Epithelial cell of proximal tubule (primary cell): Measurements from ENCODE around the gene RPL18. TPM values are rescaled to one million over a fixed set of nuclear protein-coding genes. Genes with fewer than 3 reads are reported as not detected.

ENCODE experiments used
- DNase-seq: peaks from one replicate; pipeline ENCODE4 v3.0.0-alpha.2; 2011; ENCODE audit warnings: low read depth
- H3K4me3 ChIP-seq: 2 replicates; pipeline ENCODE4 v1.5.1; 2011; ENCODE audit warnings: low read depth, mild to moderate bottlenecking, low read length
- CTCF ChIP-seq: conservative IDR thresholded peaks from 2 replicates; pipeline ENCODE4 v1.5.1; 2012; ENCODE audit warnings: low read depth, mild to moderate bottlenecking, low read length
- total RNA-seq: library from RNA; depleted of rRNA; stranded (reverse); fragments of >200 nt; gene quantifications from 2 replicates; pipeline ENCODE4 v1.2.3, GENCODE V29; 2015

The RPL18 gene
- total RNA-seq, 1 donor from 2014 or later, result 2,927 TPM

- no peak for DNase-seq
- TF ChIP-seq CTCF, result no peak
- no peak overlapping the region for H3K4me3 ChIP-seq
These were observed 9.7 kb upstream of the RPL18 start for GRCh38 chr19:48628486-48629296.

- DNase-seq, result no peak
- TF ChIP-seq CTCF, result no peak
- no peak overlapping the region for H3K4me3 ChIP-seq
These were observed 8.9 kb upstream of the RPL18 start for GRCh38 chr19:48627865-48628314.

- no peak for TF ChIP-seq CTCF
- no peak for DNase-seq
- no peak overlapping the region for H3K4me3 ChIP-seq
These were observed 8.4 kb upstream of the RPL18 start for GRCh38 chr19:48627201-48627864.

GRCh38 chr19:48625891-48626327 lies 6.9 kb upstream of the RPL18 start:
- DNase-seq, result no peak
- TF ChIP-seq CTCF, result no peak
- H3K4me3 ChIP-seq, result no peak overlapping the region

- no peak for TF ChIP-seq CTCF
- peak overlapping the region; percentile 81 for H3K4me3 ChIP-seq
- no peak for DNase-seq
These were observed 6.1 kb upstream of the RPL18 start for GRCh38 chr19:48624791-48625723.

GRCh38 chr19:48624067-48624594 lies 5.2 kb upstream of the RPL18 start:
- peak overlapping the region; percentile 81 for H3K4me3 ChIP-seq
- DNase-seq, result no peak
- no peak for TF ChIP-seq CTCF
